Measurements from ENCODE around the gene HDAC7. TPM values are rescaled to one million over a fixed set of nuclear protein-coding genes. Genes with fewer than 3 reads are reported as not detected.

The HDAC7 gene
- total RNA-seq, 6 experiments from 2014 or later: 104 to 120 (median 108) TPM

GRCh38 chr12:47748899-47749298 lies 70.8 kb downstream of the HDAC7 start:
- Mint-ChIP-seq H3K4me1 (ENCODE audit: low read depth) (peaks cover 21% of the 10 kb centered on the region), H3K27ac (no peak overlapping the region), H3K36me3 (ENCODE audit: low read depth) (no peaks in the 10 kb centered on the region), H3K4me3 (no peak overlapping the region), H3K27me3 (ENCODE audit: insufficient read depth) (peaks cover 7% of the 10 kb centered on the region; the same call in 1 of the 2 replicates), H3K9me3 (no peaks in the 10 kb centered on the region)
- TF ChIP-seq CTCF (IDR thresholded peaks at IDR 0.05): no peak
- no peak for DNase-seq

GRCh38 chr12:47748507-47748828 lies 71.2 kb downstream of the HDAC7 start:
- TF ChIP-seq CTCF (IDR thresholded peaks at IDR 0.05): no peak
- H3K4me3 Mint-ChIP-seq: no peak overlapping the region
- DNase-seq: no peak
- H3K27me3 Mint-ChIP-seq (ENCODE audit: insufficient read depth): peaks cover 7% of the 10 kb centered on the region; the same call in 1 of the 2 replicates
- H3K4me1 Mint-ChIP-seq (ENCODE audit: low read depth): peaks cover 17% of the 10 kb centered on the region
- no peaks in the 10 kb centered on the region for H3K36me3 Mint-ChIP-seq (ENCODE audit: low read depth)
- no peak overlapping the region for H3K27ac Mint-ChIP-seq
- no peaks in the 10 kb centered on the region for H3K9me3 Mint-ChIP-seq

- no peaks in the 10 kb centered on the region for H3K36me3 Mint-ChIP-seq (ENCODE audit: low read depth)
- H3K4me1 Mint-ChIP-seq (ENCODE audit: low read depth): peaks cover 11% of the 10 kb centered on the region
- H3K4me3 Mint-ChIP-seq: no peak overlapping the region
- H3K27me3 Mint-ChIP-seq (ENCODE audit: insufficient read depth): peaks cover 7% of the 10 kb centered on the region; the same call in 1 of the 2 replicates
- H3K9me3 Mint-ChIP-seq: no peaks in the 10 kb centered on the region
- TF ChIP-seq CTCF (IDR thresholded peaks at IDR 0.05): no peak
- DNase-seq: no peak
- H3K27ac Mint-ChIP-seq: no peak overlapping the region
Observed at GRCh38 chr12:47747596-47748506, 71.9 kb downstream of the HDAC7 start.

- Mint-ChIP-seq H3K4me3 (no peak overlapping the region), H3K27ac (no peak overlapping the region), H3K36me3 (ENCODE audit: low read depth) (no peaks in the 10 kb centered on the region), H3K9me3 (no peaks in the 10 kb centered on the region), H3K27me3 (ENCODE audit: insufficient read depth) (peaks cover 7% of the 10 kb centered on the region; the same call in 1 of the 2 replicates), H3K4me1 (ENCODE audit: low read depth) (peaks cover 4% of the 10 kb centered on the region)
- no peak for DNase-seq
- no peak for TF ChIP-seq CTCF (IDR thresholded peaks at IDR 0.05)
Observed at GRCh38 chr12:47747126-47747525, 72.6 kb downstream of the HDAC7 start.

- DNase-seq: no peak
- Mint-ChIP-seq H3K4me3 (no peak overlapping the region), H3K4me1 (ENCODE audit: low read depth) (peaks cover 2% of the 10 kb centered on the region), H3K36me3 (ENCODE audit: low read depth) (no peaks in the 10 kb centered on the region), H3K27ac (no peak overlapping the region), H3K9me3 (no peaks in the 10 kb centered on the region), H3K27me3 (ENCODE audit: insufficient read depth) (peaks cover 7% of the 10 kb centered on the region; the same call in 1 of the 2 replicates)
- TF ChIP-seq CTCF (IDR thresholded peaks at IDR 0.05): no peak
Observed at GRCh38 chr12:47746523-47746922, 73.2 kb downstream of the HDAC7 start.

Measured in HFFc6 (cell line).